ENCODE results near the gene BDNF. TPM values are rescaled to one million over a fixed set of nuclear protein-coding genes. Genes with fewer than 3 reads are reported as not detected.

Gene BDNF
- total RNA-seq, 2 experiments from 2014 or later, result not detected

DNA sequence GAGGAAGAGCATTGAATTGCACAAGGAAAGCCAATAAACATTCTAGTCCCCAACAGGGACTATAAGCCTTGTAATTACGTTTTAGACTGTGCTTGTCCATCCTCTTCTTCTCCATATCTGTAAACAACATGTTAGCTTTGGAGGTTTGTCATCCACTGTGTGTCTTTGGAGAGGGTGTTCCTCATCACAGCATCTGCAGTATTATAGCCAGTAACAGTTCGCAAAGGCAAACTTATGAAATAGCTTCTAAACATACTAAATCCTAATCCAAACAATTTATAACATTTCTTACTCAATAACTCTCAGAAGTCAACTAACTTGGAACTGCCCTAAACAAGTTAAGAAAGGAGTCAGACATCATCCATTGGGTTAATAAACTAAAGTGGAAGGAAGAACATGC, 10.3 kb upstream of the BDNF start:
- CTCF ChIA-PET, result no interaction called here
- POLR2A ChIA-PET, result no interaction called here

DNA sequence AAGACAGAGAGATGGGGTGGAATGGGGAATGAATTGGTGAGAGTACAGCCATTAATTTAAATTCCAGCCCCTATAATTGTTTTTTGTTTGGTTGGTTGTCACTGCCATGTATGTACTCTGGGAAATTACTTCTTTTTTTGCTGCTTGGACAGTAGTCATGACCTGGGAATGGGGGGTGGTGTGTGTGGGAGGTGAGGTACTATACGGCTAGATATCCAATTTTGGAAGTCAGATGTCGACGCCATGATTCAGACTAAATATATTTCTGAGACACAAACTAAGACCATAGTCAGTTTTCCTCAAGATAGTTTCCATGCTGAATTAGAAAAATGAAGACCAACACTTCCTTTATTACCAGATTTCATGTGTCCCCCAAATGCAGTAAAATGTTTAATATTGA, 7.4 kb upstream of the BDNF start:
- CTCF ChIA-PET, result no interaction called here
- POLR2A ChIA-PET, result no interaction called here

DNA sequence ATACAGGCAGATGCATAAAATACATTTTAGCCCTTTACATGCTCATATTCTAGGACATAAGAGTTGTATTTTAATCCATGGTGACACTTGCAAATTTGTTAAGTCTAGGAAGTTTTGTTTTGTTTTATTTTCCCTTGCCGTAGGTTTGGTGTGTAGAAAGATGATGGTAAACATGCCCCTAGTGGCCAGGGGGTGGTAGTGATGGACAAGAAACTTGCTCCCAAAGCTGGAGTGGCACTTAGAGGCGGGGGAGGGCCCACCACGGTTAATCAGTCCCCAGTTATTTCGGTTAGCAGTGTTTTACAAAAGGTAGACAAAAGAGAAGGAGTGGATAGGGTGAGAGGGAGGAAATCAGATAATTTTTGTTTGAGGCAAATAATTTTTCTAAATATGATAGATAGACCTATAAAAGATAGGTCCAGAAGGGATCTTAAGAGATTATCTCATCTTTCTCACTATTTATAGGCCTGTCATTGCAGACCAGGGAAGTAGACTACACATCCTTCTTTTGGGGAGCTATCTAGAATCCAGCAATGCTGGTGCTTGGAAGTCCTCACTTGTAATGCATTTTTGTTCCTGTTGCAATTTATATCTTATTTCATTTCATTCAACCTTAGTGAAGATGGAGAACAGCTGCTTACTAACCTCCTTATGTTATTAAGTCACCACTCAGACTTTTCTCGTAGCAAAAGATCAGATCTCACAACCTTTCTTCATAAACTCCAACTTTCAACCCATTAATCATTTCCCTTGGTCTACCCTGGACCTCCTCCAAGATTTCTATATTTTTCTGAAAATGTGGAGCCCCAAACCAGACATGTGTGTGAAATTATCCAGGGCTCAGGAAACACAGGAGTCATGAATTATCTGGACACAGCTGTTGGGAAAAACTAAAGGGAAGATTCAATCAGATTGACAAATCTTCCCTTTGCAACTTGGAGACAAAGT, 5.9 kb upstream of the BDNF start:
- POLR2A ChIA-PET, result no interaction called here
- CTCF ChIA-PET, result no interaction called here

DNA sequence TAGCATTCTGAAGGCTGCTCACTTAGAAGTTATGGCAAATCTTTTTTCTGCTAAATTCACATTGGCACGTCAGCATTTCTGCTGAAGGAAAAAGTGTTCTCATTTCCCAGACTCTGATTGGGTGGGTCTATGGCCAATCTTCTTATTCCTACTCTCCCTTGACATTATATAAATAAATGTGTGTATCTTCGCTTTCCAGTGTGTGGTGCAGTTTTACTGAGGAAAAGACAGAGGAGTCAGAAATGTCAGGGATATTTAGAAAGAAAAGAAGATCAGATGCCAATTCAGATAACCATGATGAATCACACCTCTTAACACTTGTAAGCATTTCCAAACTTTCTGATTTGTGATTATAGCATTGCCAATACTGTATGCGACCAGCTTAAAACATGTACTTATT, 3.2 kb upstream of the BDNF start:
- ChIA-PET CTCF (no interaction called here), POLR2A (no interaction called here)

DNA sequence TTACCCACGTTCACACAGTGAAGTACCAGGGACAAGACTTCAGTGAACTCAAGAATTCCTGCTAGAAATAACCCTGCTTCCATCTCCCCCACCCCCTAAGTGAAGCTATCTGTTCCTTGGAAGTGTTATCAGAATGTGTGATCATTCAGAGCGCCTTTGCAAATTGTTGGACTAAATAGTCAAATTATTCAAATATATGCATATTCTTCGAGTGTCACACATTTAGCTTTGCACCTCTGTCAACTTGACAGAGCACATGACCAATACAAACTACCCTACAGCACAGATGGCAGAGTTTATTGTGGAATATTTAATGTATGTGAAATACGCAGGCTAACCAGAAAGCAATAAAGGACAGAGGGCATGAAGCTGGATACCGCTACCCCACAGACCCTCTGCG, 2.6 kb upstream of the BDNF start:
- ChIA-PET CTCF (no interaction called here), POLR2A (no interaction called here)

DNA sequence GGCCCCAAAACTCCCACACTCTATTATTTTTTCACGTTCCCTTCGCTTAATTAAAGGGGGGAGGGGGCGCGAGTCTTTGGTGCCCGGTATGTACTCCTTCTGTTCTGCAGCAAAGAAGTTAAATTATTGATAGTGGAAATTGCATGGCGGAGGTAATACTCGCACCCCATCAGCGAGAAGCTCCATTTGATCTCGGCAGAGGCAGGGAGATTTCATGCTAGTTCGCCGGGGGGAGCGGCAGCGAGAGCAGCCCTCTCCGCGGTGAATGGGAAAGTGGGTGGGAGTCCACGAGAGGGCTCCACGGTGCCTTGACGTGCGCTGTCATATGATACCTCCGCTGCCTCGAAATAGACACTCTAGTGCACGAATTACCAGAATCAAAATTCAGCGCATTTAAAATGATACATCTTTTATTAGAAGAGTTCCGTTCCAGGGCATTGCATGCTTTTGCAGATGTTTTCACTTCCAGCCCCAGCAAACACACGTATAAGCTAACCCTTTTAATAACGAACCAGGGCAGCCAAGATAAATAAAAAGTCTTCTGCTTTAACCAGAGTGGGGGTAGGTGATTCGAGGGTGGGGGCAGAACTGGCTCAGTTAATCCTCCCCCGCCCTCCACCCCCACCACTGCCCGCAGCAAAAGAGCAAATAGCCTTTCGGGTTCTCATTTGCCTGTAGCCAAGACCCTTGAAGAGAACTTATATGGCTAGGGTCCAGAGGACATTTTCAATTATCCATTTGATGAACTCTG, 1.3 kb upstream of the BDNF start:
- POLR2A ChIA-PET, result no interaction called here
- CTCF ChIA-PET, result no interaction called here

DNA sequence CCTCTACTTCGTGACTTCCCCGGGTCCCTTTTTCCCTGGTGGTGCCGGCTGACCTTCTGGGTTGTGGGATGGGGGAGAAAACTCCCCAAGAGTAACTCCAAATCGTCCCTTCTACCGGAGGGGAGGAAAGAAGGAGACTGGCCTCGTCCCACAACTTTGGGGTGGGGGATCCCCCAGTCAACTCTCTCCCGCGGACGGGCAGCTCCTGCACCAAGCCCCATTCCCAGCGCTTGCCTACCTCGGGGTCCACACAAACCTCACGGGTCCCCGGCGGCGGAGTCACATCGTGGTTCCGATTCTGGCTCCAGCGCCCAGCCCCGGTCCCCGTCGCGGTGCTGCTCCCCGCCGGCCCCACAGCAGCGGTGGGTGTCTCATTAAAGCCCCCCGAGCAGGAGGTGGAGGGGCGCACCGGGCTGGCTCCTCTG, 317 bp downstream of the BDNF start:
- ChIA-PET POLR2A (no interaction called here), CTCF (interaction anchor here (1.6 kb wide), 1 partner anchor 829 kb away, joined by 10 read pairs; no protein-coding TSS in a partner anchor)

DNA sequence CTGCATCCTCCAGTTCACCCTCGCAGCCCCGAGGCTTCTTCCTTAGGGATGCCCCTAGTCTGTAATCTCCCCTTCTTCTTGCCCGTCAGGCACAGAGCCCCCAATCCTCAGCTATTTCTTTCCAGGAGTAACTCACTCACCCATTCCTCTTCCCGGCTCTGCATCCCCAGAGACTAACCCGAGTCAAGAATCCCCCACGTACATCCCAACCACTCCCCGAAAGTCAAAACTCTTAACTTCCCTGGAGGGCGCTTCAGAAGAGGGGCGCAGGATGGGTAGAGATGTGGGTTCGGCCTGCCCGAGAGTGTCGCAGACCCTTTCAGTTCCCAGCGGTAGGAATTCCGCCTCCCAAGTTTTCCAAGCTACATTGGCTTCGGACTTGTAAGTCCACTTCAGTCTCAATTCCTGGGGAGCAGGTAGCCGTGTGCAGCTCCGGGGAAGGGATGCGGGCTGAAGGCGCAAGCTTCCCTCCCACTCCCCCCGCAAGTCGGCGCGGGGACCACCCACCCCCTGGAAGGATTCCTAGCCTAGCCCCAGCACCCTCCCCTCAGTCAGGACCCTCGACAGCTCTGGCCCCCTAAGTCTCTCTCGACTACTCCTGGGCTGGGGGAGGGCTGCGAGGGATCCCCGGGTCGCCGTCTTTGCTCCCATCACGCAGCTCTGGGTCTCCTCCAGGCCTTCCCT, 871 bp downstream of the BDNF start:
- ChIA-PET CTCF (interaction anchor here (1.0 to 1.6 kb wide), 3 partner anchors 18 to 970 kb away, joined by 3 to 10 read pairs (median 4); no protein-coding TSS in a partner anchor), POLR2A (no interaction called here)

DNA sequence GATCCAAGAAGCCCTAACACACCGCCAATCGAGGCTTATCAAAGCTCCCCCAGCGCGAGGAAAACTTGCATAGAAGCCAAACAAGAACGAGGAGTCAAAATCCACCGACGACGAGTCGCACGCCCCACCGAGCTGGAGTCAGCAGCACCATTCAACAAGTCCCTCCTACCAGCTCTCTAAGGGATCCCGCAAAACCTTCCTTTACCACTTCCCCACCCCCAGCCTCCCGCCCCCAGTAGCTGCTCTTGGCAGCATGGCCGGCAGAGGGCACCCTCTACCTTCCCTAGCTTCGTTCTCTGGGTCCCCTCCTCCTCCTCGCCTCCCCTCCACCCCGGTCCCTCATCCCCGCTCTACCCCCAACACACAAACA, 1.4 kb downstream of the BDNF start:
- ChIA-PET CTCF (interaction anchor here (1.0 to 1.6 kb wide), 3 partner anchors 18 to 970 kb away, joined by 3 to 10 read pairs (median 4); no protein-coding TSS in a partner anchor), POLR2A (no interaction called here)

DNA sequence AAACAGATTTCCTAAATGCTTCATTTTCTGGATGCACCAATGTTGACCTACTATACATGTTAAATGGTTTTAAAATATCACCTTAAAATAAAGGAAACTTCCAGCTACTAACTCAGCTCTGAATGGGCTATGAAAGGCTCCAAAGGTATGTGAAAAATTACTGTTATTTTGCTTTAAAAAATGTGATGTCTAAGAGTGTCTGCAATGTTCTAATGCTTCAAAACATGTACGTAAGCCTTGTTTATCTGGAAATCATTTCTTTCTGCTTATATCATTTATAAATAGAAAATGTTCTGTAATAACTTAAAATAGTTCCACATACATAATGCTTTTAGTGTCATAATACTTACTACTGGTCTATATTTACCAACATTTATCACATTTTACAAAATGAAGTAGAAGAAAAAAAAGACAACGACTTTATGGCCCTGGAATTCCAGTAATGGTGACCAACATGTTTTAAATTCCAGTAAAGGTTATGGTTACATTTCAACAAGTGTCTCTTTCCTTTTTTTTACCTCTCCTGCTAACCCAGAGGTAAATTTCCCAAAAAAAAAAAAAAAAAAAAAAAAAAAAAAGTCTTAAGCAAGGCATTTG, 2.5 kb downstream of the BDNF start:
- CTCF ChIA-PET, result no interaction called here
- POLR2A ChIA-PET, result no interaction called here

DNA sequence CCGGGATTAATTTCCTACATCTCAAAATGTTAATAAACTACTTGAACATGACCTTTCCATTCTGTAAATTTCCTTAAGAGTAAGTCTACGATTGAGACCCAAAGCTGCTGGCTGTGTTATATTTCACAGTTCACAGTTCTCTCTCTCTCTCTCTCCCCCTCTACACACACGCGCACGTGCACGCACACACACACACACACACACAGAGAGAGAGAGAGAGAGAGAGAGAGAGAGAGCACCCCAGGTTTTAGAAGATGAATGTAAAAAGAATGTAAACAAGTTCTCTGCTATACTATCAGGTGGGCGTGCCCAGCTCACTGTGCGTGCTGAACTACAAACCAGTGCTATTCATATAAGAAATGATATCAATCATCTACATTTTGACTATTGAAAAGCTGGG, 3.3 kb downstream of the BDNF start:
- ChIA-PET CTCF (no interaction called here), POLR2A (no interaction called here)

DNA sequence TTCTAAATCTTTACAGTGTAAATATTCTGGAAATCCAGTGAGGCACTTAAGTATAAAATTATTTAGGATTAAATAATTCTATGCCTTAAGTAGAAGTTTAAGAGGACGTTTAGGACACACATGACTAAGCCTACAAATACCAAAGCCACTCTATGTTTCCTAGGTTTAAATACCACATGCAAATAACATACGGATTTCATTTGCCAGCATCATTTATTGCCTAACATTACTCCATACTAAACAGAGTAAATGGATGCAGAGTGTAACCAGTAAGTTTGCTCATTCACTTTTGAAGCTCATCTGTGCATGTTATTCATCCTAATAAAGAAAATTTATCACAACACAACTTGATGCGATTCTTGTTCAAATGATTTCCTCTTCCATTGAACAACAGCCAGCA, 4.1 kb downstream of the BDNF start:
- CTCF ChIA-PET, result no interaction called here
- POLR2A ChIA-PET, result no interaction called here

DNA sequence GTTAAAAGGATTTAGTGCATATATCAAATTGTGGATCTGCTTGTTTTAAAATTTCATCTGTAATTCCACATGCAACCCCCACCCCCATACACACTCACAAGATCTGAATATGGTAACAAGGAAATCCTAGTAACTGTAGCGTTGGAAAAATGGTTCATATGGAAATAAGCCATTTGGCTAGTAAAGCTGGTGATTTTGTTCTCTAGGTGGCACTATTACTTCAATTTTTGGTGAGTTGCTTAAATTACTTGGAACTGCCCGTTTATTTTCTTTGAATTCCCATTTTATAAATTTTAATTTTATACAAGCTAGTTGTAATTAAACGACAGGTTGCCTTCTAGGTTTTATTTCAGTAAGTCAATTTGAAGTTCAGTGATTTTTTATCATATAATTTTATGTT, 5.3 kb downstream of the BDNF start:
- CTCF ChIA-PET, result no interaction called here
- POLR2A ChIA-PET, result no interaction called here

DNA sequence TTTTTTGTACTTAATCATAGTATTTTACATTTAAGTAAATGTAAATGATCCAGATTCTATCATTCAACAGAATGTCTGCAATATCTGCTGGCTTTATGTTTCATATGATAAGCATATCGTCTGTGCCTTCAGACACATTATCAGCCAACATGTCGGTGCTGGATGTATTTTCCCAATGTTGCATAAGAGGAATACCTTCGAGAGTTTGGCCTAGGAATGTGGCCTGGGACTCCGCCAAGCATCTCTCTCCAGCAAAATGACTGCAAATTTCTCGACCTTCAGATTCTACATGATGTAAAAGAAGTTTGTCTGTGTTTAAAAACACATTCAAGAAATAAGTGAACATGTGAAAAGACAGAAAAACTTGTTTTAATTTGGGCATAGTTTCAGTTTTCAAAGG, 6.9 kb downstream of the BDNF start:
- ChIA-PET POLR2A (no interaction called here), CTCF (no interaction called here)

DNA sequence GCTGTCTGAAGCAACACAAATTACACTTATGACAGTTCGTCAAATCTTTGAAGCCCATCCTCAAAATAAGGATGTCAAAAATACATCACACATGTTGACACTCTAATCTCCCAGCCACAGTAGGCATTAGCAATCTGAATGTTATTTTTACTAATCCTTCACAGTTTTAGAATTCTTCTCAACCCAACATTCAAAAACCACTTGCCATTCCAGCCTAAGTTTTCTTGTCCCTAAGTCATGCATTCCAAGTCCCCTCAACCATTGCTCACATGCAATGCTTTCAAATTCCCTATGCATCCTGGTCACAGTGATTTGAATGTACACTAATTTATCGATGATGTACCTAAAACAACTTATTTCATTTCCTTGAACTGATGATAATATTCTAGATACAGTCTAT, 7.5 kb downstream of the BDNF start:
- POLR2A ChIA-PET, result no interaction called here
- CTCF ChIA-PET, result no interaction called here

DNA sequence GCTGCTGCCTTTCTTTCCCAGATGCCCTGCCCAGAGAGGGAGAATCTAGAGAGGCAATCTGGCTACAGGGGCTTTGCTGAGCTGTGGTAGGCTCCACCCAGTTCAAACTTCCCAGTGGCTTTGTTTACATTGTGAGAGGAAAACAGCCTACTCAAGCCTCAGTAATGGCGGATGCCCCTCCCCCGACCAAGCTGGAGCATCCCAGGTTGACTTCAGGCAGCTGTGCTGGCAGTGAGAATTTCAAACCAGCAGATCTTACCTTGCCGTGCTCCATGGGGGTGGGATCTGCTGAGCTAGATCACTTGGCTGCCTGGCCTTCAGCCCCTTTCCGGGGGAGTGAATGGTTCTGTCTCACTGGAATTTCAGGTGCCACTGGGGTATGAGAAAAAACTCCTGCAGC, 12.2 kb downstream of the BDNF start:
- CTCF ChIA-PET, result no interaction called here
- POLR2A ChIA-PET, result no interaction called here

DNA sequence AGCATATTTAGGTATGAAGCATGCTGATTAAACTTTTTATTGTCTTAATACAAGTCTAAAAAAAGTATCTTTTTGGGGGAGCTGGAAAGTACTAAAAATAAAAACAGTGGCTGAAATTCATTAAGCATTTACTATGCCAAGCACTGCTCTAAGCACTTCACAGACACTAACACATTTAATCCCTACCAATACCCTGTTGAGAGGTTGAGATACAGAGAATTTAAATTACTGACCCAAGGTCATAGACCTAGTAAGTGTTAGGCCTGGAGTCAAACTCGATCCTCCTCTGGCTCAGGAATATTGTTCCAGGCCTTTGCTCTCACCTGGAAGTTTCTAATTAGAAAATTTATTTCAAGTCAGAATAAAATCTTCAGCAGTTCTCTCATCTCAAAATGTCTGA, 18.6 kb downstream of the BDNF start:
- ChIA-PET CTCF (no interaction called here), POLR2A (no interaction called here)

DNA sequence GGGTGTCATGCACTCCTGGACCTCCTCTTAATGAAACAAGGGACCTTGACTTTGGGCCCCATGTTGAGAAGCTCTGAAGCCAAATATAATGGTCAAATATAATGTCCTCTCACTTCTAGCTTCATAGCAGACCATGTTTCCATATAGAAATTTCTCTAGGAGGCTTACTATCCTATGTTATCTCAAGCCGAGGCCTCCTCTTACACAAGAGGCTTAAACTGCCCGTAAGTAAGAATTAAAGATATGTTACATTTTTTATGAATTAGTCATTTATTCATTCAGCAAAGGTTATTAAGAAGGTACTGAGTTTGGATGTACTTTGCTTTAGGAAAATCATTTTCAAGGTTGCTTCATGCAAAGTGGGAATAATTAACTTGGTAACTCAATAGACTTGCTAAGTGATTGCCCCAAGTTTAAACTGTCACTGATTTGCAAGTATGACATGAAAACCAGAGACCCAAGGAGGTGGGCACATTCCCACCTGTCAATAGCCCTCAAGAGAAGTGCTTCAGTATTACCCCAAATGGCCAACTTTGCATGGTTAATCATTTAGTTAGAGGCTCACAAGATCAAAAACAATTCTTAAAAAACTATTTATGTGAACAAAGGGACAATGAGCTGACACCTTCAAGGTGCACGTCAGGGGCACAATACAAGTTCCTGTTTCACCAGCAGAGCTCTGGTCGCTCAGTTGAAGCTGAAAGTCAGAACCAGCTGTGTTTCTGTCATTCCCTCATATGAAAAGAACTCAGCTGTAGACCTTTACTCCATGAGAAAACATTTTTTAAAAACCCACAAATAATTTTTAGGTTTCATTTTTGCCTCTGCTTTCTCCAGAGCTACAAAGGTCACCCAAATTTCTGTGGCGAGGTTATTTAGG, 20.9 kb downstream of the BDNF start:
- ChIA-PET CTCF (no interaction called here), POLR2A (no interaction called here)

DNA sequence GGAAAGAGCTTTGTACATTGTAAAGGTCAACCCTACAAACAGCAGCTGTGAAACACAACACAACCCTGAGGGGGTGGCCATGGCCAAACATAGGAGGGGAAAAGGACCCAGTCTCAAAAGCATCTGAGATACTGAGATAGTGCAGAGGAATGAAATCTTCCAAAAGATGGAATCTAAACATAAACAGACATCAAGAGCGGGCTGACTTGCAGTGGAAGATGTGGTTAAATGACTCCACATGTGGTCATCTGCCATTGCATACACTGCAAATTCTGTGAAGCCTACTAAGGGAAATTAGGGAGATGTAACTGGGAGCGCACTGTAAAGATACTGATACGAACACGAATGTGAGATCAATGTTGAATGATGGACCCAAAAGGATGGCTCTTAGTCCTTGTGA, 22.0 kb downstream of the BDNF start:
- ChIA-PET POLR2A (no interaction called here), CTCF (no interaction called here)

DNA sequence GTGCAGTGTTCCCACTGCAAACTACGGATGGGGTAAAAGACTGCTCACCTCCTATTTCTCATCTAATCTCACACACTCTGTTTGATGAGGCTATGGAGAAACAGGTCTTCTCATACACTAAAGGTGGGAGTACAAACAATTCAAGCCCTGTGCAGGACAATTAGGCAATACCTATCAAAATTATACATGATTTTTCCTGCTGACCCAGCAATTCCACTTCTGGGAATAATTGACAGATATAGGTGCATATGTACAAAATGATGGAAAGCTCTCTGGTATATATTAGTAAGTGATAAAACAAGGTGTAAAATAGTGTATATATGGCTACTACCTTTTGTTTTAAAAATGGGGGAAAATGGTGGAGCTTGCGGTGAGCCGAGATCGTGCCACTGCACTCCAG, 23.1 kb downstream of the BDNF start:
- ChIA-PET POLR2A (no interaction called here), CTCF (no interaction called here)
